GM12878 (cell line): Measurements from ENCODE around the gene FSTL4.

ENCODE experiments used
- CTCF ChIP-seq, 3 experiments: IDR thresholded peaks in 2 of 3; conservative IDR thresholded peaks in 1 of 3; 2 replicates each; pipeline ENCODE4 v1.5.1; 2011; ENCODE audit warnings: low read depth in 3 of 3, low read length in 3 of 3, mild to moderate bottlenecking in 3 of 3, control low read depth in 2 of 3, moderate library complexity in 2 of 3, inconsistent platforms in 1 of 3, mixed read lengths in 1 of 3; ENCODE audit not compliant: control insufficient read depth in 2 of 3, insufficient read depth in 1 of 3; ENCODE audit errors: extremely low read depth in 1 of 3
- NKRF ChIP-seq: fragments of 450-650 bp; conservative IDR thresholded peaks from 2 replicates; pipeline ENCODE4 v1.6.1; 2017; ENCODE audit warnings: mild to moderate bottlenecking, moderate library complexity
- POLR2AphosphoS5 ChIP-seq: IDR thresholded peaks from 2 replicates; pipeline ENCODE4 v1.6.1; 2011; ENCODE audit warnings: mild to moderate bottlenecking, low read length, inconsistent platforms
- RB1 ChIP-seq: fragments of 450-650 bp; formaldehyde crosslinking; IDR thresholded peaks from 2 replicates; pipeline ENCODE4 v1.6.1; 2017; ENCODE audit warnings: mild to moderate bottlenecking, borderline replicate concordance
- RELA ChIP-seq: fragments of 450-650 bp; IDR thresholded peaks from 2 replicates; pipeline ENCODE4 v1.8.0; 2014; ENCODE audit warnings: borderline replicate concordance; ENCODE audit not compliant: partially characterized antibody
- SP1 ChIP-seq: IDR thresholded peaks from one replicate; pipeline ENCODE4 v1.6.1; 2011; ENCODE audit warnings: low read depth, low read length
- TAF1 ChIP-seq: IDR thresholded peaks from 2 replicates; pipeline ENCODE4 v1.6.1; 2011; ENCODE audit warnings: mild to moderate bottlenecking, low read depth, low read length, borderline replicate concordance
- ZBED1 ChIP-seq: IDR thresholded peaks from 2 replicates; pipeline ENCODE4 v1.6.1; 2016; ENCODE audit warnings: borderline replicate concordance

- TF ChIP-seq CTCF (IDR thresholded peaks at IDR 0.05 in 2 of 3, conservative IDR thresholded peaks at IDR 0.05 in 1 of 3; ENCODE audit: control insufficient read depth in 2 of 3, extremely low read depth in 1 of 3, insufficient read depth in 1 of 3, low read depth in 3 of 3, low read length in 3 of 3) = no peak
- no peak for TF ChIP-seq ZBED1
- no peak for TF ChIP-seq RELA
- TF ChIP-seq SP1 = no peak
- no peak for TF ChIP-seq TAF1
- TF ChIP-seq RB1 = no peak
- no peak for TF ChIP-seq NKRF
- no peak for TF ChIP-seq POLR2AphosphoS5
These were observed 117.5 kb downstream of the FSTL4 start for GRCh38 chr5:133494923-133495246.
